ENCODE results near the gene NPTXR.

DNA sequence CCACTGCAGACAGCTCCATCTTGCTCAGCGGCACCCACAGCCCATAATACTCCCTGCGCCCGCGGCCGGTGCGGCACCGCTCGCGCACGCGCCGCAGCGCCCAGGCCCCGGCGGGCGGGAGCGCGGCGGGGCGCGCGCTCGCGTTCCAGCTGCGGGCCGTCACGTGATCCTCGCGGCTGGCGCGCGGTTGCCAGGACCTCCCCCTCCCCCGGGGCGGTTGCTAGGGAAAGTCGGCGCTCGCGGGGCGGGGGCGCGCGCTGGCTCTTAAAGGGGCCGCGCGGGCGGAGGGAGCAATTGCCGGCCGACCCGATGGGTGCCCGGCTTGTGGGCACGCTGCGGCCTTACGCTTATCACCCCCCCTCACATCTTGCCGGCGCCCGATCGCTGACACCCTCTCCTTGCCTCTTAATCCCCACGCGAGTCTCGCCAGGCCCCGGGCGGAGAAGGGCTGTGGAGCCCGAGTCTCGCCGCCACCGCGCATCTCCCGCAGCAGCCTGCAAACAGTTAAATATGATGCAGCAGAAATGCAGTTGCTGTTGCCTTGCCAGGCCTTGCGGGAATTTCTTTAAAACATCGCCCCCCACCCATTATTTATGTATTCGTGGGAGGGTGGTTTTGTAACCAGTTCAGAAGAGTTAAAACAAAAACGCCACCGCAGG lies 28.5 kb upstream of the NPTXR start, which contains the start of gene CBX6:
- TF ChIP-seq CTCF (IDR thresholded peaks at IDR 0.05; ENCODE audit: low read depth, low read length, poor library complexity, severe bottlenecking) (no peak), EZH2phosphoT487 (IDR thresholded peaks at IDR 0.05; ENCODE audit: borderline replicate concordance, low read length) (peak; percentile 47; the same call in 1 of the 2 replicates)
